IPS DF 4.7 (cell line): ENCODE measurements around the gene HHEX.
"Not testable (repeated sequence)": the region's sequence is repeated elsewhere in the genome, so short reads cannot be mapped to it uniquely, and the experiment has no call there.

Experiments used
- DNase-seq: peaks from one replicate; pipeline ENCODE4 v3.0.0-alpha.2; 2013; ENCODE audit warnings: low spot score; ENCODE audit errors: extremely low read depth

Gene HHEX

GRCh38 chr10:92689663-92690210, at the start of gene HHEX:
Gene HHEX, plus strand, starts transcription at chr10:92689955. Its CDS starts 32 bp downstream, at chr10:92689987.
- no peak for DNase-seq

GRCh38 chr10:92640107-92640506, 49.6 kb upstream of the HHEX start:
- DNase-seq, result no peak

- no peak for DNase-seq
These were observed 48.3 kb upstream of the HHEX start for GRCh38 chr10:92641492-92641891.

GRCh38 chr10:92644921-92645320, 44.8 kb upstream of the HHEX start:
- DNase-seq, result no peak

- DNase-seq, result not testable (repeated sequence)
These were observed 38.9 kb upstream of the HHEX start for GRCh38 chr10:92650864-92651263.

- no peak for DNase-seq
These were observed 34.3 kb upstream of the HHEX start for GRCh38 chr10:92655426-92655825.

GRCh38 chr10:92656266-92656961, 33.3 kb upstream of the HHEX start:
- no peak for DNase-seq

- no peak for DNase-seq
These were observed 32.7 kb upstream of the HHEX start for GRCh38 chr10:92657024-92657423.

- no peak for DNase-seq
These were observed 26.9 kb upstream of the HHEX start for GRCh38 chr10:92662848-92663247.

- DNase-seq, result no peak
These were observed 25.4 kb upstream of the HHEX start for GRCh38 chr10:92664322-92664721.

- no peak for DNase-seq
These were observed 22.7 kb upstream of the HHEX start for GRCh38 chr10:92667078-92667477.

- DNase-seq, result no peak
These were observed 12.0 kb upstream of the HHEX start for GRCh38 chr10:92677708-92678107.

- no peak for DNase-seq
These were observed 11.5 kb upstream of the HHEX start for GRCh38 chr10:92678206-92678605.

- no peak for DNase-seq
These were observed 8.4 kb upstream of the HHEX start for GRCh38 chr10:92681306-92681834.

GRCh38 chr10:92688573-92688926, 1.2 kb upstream of the HHEX start:
- no peak for DNase-seq

- no peak for DNase-seq
These were observed 660 bp upstream of the HHEX start for GRCh38 chr10:92688927-92689662.

GRCh38 chr10:92690211-92690914, 608 bp downstream of the HHEX start:
- DNase-seq, result no peak

- no peak for DNase-seq
These were observed 1.3 kb downstream of the HHEX start for GRCh38 chr10:92690915-92691590.

- no peak for DNase-seq
These were observed 1.9 kb downstream of the HHEX start for GRCh38 chr10:92691591-92692079.

- no peak for DNase-seq
These were observed 2.4 kb downstream of the HHEX start for GRCh38 chr10:92692080-92692671.
